SH-SY5Y (cell line): ENCODE measurements around the gene ERVK3-1.

Experiments
- GATA2 ChIP-seq: IDR thresholded peaks from 2 replicates; pipeline ENCODE4 v1.6.1; 2011; ENCODE audit warnings: mild to moderate bottlenecking, low read depth, low read length
- GATA3 ChIP-seq: IDR thresholded peaks from 2 replicates; pipeline ENCODE4 v1.6.1; 2011; ENCODE audit warnings: low read depth, mild to moderate bottlenecking, low read length, moderate library complexity

DNA sequence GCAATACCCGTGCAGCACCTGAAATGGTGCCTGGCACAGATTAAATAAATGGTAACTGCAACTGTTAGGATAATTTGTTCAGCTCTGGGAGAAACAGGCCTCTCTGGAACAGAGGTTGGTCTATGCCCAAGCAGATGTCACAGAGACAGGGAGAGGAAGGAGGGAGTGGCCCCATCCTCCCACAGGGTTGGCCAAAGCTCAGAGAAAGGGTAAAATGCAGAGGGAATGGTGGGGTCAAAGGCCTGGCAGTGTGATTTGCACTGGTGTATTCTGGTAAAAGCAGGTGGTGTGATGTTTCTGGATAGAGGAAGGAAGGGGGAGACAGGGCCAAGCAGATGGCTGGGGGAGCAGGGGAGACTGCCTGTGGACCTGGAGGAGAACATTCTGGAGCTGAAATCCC is 31.0 kb downstream of the ERVK3-1 start:
- no peak for TF ChIP-seq GATA2
- TF ChIP-seq GATA3, result no peak
